COR-L47 (cell line): ENCODE measurements around the gene KPNA4.
A peak's percentile ranks its signal among the peaks of the same experiment; 100 is the strongest.
"Not testable (repeated sequence)": the region's sequence is repeated elsewhere in the genome, so short reads cannot be mapped to it uniquely, and the experiment has no call there.

ENCODE experiments used
- DNase-seq: peaks from one replicate; lab custom pipeline; 2025; lab: John Stamatoyannopoulos, UW

Gene KPNA4

DNA sequence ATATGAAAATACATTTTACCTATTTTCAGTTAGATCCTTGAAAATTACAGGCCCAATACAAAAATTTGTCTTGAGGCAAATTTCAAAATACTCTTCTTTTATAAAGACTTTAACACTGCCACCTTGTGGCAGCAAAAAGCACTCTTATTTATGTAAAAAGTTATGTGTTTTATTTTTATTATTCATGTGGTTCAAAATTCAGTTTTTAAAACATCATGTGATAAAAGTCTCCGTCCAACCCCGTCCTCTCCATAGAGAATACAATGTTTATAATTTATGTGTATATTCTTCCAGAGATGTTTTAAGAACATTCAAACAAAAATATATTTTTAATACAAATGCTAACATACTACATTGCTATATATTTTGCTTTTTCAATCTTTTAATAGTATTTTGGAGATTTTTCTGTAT is 78.9 kb downstream of the KPNA4 start:
- peak; percentile 33 for DNase-seq

DNA sequence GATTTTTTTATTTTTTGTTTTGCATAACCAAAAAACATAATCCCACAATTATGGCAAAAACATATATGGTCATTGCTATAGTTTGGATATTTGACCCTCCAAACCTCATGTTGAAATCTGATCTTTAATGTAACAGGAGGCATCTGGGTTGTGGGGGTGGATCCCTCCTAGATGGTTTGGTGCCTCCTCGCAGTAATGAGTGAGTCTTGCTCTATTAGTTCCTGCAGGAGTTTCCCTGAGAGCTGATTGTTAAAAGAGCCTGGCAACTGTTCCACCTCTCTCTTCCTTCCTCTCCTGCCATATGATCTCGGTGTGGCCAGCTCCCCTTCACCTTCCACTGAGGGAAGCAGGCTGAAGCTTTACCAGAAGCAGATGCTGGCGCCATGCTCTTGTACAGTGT is 82.6 kb downstream of the KPNA4 start:
- DNase-seq, result no peak

DNA sequence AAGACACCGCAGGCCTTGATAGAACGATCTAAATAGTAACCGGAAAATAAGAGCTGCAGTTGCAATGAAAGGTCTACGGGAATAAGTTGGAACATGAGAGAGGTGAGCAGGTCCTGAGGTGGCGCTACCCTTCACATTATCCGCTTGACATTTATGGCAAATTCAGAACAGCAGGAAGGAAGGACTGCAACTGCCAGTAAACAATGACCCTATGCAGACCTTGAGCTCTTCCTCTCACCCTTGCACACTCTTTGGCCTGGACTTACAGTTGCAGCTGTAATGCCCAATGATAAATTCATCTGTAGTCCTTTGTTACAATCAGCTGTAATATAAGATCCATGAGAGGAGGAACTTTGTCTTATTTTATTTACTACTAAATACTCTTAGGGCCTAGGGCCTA is 83.5 kb downstream of the KPNA4 start:
- no peak for DNase-seq

DNA sequence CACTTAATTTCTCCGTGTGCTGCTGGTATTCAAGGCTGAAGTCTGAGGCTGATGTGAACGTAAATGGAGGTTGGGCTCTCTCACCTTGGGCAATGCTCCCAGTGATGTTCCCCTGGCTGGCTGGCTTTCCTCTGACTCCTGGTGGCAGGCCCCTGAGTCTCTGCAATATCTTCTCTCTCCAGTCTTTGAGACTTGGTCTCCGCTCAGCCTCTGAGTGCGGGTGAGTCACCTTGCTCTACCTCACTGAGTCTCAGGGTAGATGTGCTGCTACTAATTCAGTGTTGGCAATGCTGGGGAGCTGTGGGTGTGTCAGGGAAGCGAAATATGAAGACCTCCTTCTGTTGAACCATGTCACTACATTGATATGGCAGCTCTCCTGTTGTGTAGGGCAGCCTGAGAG is 84.4 kb downstream of the KPNA4 start:
- no peak for DNase-seq

DNA sequence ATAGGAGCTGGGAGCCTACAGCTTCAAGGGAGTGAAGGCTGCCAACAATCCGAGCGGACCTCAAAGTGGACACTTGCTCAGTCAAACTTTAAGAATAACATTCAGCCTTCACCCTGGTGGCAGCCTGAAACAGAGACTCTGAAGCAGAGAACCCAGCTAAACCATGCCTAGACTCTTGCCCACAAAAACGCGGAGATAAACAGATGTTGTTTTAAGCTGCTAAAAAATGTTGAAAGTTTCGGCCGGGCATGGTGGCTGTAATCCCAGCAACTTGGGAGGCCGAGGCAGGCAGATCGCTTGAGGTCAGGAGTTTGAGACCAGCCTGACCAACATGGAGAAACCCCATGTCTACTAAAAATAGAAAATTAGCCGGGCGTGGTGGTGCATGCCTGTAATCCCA is 86.0 kb downstream of the KPNA4 start:
- DNase-seq, result no peak

DNA sequence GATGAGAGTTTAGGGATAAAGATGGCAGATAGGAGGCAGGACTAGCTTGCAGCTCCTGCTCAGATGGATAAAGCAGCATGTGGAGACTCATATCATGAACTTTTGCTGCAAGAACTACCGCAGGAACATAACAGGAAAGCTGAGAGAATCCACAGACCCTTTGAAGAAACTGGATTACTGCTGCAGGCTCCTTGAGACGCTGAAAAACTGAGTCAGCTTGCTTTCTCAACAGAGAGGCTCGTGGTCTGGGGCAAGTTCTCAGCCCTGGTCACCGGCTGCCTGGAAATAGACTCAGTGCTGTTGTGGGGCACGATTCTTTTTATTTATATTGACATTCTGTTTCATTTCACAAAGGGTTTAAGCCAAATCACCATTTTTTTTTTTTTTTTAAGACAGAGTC is 87.0 kb downstream of the KPNA4 start:
- DNase-seq, result no peak

DNA sequence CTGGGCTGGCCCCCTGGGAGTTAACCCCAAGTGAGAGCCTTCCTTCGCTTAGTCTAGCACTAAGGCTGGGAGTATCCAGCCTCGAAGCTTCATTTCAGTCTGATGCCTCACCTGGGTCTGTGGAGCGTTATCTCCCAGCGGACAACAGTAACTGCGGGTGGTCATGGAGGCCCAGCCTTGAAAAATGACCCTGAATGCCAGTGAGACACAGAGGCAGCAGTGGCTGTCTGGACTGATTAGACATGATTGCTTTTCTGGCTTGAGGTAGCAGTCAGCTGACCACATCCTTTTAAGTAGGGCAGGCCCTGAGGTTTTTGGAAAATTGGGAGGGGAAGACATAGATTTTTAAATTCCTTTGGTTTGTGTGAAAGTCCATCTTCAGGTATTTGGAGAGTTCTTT is 87.6 kb downstream of the KPNA4 start:
- no peak for DNase-seq

DNA sequence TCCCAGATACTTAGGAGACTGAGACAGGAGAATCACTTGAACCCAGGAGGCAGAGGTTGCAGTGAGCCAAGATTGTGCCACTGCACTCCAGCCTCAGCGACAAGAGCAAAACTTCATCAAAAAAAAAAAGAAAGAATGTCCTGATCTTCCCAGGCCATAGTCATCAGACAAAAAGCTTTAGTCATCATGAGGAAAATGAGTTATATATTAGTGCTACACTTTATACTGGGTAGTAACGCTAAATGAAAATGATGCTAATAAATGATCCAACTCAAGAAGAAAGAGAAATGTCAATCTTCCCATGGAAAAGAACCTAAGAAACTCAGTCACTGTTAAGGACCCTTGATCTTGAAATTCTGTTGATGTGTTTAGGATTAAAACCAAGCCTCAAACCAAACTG is 89.5 kb downstream of the KPNA4 start:
- no peak for DNase-seq

DNA sequence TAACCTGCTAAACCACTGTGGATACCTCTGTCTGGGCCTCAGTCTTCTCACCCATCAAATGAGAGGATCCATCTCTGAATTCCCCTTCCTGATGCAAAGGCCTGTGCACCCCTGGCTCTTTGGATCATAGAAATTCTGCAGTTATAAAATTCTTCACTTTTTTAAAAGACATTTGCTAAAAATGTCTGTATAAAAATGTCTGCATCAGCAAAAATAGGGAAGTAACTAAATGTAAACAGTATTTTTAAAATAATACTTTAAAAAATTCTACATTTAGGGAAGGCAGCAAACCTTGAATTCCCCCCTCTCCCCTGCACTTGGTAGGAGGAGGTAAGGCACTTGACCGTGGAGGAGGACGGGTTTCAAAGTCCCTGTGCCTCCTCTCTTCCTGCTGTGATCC is 90.2 kb downstream of the KPNA4 start:
- no peak for DNase-seq

DNA sequence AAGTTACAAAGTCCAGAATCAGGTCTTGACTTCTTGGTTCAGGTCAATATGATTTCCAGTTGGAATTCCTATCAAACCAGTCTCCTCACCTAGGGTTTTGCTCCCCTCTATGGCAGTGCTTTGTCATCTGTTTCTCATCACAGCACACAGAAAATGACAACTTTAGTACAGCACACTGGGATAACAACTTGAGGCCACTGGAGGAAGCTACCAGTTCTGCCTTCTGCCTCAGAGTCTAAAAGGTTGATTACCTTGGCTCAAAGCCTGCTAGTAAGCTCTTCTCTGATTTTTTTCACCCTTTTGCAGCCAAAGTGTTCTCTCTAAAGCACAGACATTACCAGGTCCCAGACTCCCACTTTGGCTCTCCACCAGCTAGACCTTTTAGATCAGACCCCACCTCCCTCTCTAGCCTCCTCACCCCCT is 90.9 kb downstream of the KPNA4 start:
- no peak for DNase-seq

DNA sequence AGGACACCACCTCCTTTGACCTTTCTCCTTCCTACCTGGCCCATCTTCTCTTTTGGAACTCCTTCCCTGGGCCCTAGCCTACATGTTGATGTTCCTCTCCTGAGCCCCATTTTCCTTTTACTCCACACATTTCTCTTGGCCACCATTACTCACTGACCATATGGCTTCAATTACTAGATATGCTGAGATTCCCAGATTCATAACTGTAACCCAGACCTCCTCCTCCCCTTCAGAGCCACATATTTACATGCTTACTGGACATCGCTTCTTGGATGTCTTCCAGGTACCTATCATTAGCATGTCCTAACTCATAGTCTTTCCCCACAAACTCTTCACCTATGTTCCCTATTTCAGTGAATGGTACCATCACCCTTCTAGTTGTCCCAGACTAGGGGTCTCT is 91.4 kb downstream of the KPNA4 start:
- no peak for DNase-seq

DNA sequence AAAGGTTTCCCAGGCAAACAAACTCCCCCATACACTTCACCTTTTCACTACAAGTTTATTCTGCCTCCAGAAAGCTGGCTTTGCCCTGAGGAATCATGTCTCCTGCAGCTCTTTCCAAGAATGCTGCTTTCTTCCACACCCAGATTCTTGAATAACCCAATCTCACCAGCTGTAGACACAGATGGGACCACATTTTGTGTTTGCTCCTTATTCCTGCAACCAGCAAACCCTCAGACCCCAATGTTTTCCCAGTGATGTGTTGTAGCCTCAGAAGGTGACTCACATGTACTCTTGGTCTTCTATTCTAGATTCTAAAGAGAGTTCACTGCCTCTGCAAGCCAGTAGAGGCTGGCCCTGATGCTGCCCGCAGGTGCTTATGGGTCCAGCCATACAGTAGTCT is 92.2 kb downstream of the KPNA4 start:
- DNase-seq, result no peak

DNA sequence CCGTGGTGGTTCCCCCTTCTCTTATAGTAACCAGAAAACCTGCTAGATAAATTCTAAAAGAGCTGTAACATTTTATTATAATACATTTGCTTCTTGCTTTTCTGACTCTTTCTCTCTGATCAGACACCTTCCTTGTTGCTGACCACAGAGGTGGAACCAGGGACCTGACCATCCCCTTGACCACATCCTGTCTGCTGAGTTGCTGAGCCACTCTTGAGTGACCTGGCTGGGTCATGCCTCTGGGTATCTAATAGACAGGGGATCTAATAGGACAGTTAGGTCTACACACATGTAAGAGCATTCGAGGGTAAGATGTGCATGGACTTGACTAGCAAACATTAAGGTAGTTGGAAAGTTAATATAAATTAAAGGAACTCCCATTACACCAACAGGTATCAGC is 93.0 kb downstream of the KPNA4 start:
- DNase-seq, result no peak

DNA sequence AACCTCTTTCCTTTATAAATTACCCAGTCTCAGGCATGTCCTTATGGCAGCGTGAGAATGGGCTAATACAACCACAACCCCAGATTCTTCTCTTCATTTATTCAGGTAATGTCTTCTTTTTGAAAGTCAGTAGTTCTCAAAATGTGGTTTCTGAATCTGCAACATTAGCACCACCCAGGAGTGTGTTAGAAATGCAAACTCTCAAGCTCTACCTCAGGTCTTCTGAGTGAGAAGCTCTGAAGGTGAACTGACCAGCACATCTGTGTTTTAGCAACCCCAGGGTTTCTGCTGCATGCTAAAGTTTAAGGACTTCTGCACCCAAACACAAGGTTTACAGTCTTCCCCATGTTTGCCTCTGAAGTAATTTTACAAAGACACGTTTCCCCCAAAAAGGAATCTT is 93.5 kb downstream of the KPNA4 start:
- no peak for DNase-seq

DNA sequence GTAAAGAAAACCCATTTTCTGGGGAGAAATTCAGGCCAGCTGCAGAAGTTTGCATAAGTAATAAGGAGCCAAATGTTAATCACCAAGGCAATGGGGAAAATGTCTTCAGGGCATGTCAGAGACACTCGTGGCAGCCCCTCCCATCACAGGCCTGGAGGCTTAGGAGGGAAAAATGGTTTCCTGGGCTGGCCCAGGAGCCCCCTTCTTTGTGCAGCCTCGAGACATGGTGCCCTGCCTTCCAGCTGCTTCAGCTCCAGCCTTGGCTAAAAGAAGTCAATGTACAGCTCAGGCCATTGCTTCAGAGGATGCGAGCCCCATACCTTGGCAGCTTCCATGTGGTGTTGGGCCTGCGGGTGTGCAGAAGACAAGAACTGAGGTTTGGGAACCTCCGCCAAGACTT is 95.2 kb downstream of the KPNA4 start:
- DNase-seq, result no peak

DNA sequence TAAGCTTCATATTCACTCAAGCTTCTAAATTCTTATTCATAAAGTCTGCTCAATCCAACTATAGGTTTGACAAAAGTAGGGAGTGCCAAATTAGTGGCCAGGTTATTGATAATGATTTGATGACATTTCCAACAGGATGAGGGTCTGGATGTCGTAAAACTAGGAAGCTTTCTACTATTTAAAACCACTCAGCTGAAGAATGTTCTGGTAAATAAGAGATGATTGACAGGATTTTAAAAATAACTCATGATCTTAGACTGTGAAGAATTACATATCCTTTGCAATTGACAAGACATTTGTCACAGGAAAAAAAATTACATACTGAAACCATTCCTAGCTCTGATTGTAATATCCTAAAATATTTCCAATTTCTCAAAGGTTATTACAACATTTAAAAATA is 100.4 kb downstream of the KPNA4 start:
- DNase-seq, result no peak

DNA sequence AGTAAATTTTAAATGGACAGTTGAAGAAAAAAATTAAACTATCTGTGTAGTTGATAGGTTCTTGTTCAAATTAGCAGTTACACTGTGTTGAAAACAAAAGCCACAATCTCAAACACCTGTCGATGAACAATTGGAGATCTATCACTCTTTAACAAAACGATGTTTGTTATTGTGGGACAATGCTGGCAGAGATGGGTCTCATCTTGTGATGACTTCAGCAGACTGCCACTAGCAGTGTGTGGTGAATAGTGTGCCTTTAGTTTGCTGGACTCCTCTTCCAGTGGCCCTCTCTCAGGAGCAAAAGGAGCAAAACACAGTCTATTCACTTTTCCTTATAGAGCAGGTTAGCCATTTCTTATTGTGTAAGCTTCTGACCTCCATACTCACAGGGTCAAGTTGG is 101.0 kb downstream of the KPNA4 start:
- peak; percentile 18 for DNase-seq

DNA sequence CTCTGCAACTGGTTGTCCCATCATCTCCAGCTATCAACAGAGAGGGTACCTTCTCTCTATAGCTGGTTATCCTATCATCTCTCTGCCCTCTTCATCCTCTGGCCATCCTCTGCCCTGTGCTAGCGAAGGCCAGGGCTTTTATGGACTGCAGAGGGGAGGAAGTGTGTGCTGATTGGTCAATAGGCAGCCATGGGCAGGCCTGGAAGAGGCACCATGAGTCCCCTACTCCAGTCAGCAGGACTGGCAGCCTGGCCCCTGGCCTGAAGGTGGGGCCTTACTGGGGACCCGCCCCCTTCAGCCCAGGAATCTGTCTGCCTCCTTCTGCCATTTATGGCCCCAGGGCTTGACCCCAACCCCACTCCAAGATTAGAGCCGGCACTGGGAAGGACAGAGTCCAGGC is 105.3 kb downstream of the KPNA4 start:
- no peak for DNase-seq

DNA sequence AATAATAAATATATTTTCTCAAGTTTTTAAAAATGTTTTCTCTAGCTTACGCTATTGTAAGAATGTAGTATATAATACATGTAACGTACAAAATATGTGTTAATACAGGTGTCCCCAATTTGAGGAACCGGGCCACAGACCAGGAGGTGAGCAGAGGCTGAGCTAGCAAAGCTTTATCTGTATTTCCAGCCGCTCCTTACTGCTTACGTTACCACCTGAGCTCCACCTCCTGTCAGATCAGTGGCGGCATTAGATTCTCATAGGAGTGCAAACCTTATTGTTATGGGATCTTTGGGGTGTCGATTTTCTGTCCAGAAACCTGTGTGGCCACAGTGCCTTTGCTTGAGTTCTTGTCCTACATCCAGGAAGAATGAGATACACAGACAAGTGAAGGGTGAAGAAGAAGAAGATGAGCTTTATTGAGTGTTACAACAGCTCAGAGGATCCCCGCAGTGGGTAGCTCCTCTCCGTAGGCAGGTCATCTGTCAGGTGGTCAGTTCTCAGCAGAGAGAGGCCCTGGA is 105.9 kb downstream of the KPNA4 start:
- no peak for DNase-seq

DNA sequence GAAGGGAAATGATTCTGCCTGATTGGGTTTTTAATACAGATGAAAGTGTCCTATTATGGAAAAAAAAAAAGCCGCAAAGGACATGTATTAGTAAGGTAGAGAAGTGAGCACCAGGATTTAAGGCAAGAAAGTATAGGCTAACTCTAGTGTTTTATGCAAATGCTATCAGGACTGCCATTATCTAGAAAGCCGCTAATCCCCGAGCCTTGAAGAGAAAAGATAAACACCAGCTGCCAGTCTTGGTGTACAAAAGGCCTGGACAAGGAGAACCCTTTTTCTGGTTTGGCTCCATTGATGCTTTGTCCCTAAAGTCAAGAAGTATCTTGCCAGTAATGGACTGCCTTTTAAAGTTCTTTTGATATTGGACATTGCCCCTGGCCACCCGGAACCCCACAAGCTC is 107.2 kb downstream of the KPNA4 start:
- no peak for DNase-seq

DNA sequence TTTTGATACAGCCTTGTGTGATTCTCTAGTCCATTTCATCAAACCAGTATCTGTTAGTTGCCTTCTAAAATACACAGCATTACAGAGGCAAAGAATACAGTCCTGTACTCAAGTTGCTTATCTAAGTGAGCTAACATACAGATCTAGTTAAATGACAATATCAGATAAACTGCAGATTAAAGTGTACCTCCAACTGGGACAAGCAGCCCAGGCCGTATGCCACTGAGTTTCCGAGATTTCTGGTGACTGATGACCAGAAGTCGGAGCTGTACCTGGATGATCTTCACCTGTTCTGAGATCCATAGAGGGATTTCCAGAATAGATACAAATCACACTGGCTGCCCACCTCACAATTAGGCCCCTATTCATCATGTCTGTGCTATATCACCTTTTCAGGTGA is 109.5 kb downstream of the KPNA4 start:
- DNase-seq, result no peak

DNA sequence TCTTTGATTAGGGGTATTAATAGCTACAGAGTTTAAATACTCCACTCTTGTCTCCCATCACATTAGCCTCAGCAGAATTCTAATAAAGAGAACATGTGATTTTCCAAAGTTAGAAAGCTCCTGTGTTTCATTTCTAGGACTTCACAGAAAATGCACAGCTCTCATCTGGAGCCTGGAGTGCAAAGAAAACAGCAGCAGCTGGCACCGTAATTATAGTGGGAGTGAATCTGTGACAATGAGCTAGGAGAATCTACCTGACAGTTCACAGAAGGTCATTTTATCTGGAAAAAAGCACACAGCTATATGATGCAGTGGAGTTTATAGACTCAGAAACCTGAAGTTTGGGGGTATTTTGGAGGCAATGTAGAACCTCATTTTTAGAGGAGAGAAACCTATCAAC is 110.4 kb downstream of the KPNA4 start:
- peak; percentile 69 for DNase-seq

DNA sequence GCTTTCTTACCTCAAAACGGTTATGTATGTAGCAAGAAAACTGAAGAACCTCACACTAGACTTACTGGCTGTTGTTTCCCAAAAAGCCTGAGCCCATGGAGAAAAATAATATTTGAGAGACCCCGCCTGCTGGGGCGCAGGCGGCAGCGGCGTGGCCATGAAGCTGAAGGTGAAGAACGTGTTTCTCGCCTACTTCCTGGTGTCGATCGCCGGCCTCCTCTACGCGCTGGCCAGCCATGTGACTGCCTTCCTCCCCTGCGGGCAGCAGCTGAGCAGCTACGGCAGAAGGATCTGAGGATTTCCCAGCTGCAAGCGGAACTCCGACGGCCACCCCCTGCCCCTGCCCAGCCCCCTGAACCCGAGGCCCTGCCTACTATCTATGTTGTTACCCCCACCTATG is 113.1 kb downstream of the KPNA4 start:
- DNase-seq, result not testable (repeated sequence)

DNA sequence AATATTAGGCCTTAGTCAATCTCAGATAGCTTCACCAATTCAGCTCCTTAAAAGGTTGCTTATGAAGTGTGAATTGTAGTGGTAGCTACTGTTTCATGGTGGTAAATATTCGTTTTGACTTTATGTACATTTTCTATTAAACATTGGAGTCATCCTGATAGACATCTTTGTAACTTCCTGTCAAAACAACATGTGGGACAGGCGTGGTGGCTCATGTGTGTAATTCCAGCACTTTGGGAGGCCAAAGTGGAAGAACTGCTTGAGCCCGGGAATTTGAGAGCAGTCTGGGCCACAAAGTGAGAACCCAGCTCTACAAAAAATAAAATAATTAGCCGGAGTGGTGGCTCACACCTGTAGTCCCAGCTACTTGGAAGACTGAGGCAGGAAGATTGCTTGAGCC is 113.8 kb downstream of the KPNA4 start:
- DNase-seq, result no peak

DNA sequence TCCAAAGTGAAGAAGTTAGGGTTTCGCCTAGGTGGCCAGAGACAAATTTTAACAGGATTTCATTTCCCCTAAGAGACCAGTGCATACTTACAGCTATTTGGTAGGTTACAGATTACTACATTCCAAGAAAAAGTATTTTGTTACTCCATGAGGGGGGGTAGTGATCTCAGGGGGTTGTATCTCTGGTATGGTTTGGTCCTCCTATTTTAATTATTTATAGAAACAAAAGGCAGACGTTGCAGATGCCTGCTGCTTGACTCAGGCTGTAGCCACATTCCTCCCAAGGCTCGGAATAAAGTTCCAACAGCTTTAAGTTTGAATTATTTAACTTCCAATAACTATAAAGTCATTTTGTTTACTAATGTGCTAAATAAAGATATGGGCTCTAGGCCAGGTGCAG is 114.5 kb downstream of the KPNA4 start:
- no peak for DNase-seq
